Measurements from ENCODE around the gene BACE1.
A peak's percentile ranks its signal among the peaks of the same experiment; 100 is the strongest.

The BACE1 gene

DNA sequence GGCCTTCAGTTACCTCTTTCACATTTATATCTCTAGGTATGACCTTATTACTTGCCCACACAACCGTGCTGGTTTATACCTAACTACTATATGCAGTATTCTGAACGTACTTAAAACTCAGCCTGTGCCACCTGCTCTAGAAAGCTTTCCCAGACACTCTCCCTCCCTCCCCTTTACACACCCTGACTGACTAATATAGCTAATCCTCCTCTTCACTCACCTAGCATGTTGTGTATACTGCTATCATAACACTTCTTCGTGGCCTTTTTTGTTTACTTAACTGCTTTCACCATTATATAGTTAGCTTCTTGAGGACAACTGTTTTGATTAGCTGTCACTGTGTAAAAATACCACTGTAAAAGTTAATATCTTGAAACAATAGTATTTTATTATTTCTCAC, 60.1 kb downstream of the BACE1 start:
- H3K4me3 ChIP-seq (ENCODE audit: low read depth, low read length) = no peak overlapping the region
- TF ChIP-seq, protein P1, sequence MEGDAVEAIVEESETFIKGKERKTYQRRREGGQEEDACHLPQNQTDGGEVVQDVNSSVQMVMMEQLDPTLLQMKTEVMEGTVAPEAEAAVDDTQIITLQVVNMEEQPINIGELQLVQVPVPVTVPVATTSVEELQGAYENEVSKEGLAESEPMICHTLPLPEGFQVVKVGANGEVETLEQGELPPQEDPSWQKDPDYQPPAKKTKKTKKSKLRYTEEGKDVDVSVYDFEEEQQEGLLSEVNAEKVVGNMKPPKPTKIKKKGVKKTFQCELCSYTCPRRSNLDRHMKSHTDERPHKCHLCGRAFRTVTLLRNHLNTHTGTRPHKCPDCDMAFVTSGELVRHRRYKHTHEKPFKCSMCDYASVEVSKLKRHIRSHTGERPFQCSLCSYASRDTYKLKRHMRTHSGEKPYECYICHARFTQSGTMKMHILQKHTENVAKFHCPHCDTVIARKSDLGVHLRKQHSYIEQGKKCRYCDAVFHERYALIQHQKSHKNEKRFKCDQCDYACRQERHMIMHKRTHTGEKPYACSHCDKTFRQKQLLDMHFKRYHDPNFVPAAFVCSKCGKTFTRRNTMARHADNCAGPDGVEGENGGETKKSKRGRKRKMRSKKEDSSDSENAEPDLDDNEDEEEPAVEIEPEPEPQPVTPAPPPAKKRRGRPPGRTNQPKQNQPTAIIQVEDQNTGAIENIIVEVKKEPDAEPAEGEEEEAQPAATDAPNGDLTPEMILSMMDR (IDR thresholded peaks at IDR 0.05; ENCODE audit: insufficient read depth, low read length, missing control alignments) = no peak
- CTCF ChIA-PET = interaction anchor here (0.8 to 2.0 kb wide), 2 partner anchors 10 to 13 kb away, joined by 4 to 8 read pairs; no protein-coding TSS in a partner anchor
- DNase-seq (ENCODE audit: low read depth, low spot score) = no peak
- POLR2A ChIA-PET = no interaction called here

DNA sequence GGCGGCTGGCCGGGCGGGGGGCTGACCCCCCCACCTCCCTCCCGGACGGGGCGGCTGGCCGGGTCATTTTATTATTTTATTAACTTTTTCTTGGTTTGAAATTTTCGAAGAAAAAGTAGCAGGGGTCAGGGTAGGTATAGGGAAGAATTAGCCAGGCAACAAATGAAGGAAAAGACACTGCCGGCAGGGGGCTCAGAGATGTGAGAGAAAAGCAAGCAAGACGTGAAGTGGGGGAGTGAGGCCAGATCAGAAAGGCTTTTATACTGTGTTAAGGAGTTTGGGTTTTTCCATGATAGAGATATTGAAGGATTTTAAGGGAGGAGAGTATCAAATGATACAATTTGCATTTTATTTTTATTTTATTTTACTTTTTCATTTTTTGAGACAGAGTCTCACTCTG, 64.5 kb downstream of the BACE1 start:
- DNase-seq (ENCODE audit: low read depth, low spot score) = no peak
- no peak overlapping the region for H3K4me3 ChIP-seq (ENCODE audit: low read depth, low read length)
- POLR2A ChIA-PET = no interaction called here
- CTCF ChIA-PET = no interaction called here
- TF ChIP-seq, protein P1 (IDR thresholded peaks at IDR 0.05; ENCODE audit: insufficient read depth, low read length, missing control alignments) = no peak

DNA sequence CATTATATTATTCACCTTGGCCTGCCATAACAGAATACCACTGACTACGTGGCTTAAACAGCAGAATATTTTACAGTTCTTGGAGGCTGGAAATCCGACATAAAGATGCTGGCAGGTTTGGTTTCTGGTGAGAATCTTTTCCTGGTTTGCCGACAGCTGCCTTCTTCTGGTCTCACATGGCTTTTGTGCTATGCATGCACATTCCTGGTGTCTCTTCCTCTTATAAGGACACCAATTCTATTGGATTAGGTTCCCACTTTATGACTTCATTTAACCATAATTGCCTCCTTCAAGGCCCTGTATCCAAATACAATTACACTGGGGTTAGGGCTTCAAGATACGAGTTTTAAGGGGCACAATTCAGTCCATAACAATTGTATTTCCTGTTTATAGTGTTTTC, 66.5 kb downstream of the BACE1 start:
- TF ChIP-seq, protein P1 (IDR thresholded peaks at IDR 0.05; ENCODE audit: insufficient read depth, low read length, missing control alignments) = no peak
- CTCF ChIA-PET = no interaction called here
- H3K4me3 ChIP-seq (ENCODE audit: low read depth, low read length) = no peak overlapping the region
- POLR2A ChIA-PET = no interaction called here
- no peak for DNase-seq (ENCODE audit: low read depth, low spot score)

DNA sequence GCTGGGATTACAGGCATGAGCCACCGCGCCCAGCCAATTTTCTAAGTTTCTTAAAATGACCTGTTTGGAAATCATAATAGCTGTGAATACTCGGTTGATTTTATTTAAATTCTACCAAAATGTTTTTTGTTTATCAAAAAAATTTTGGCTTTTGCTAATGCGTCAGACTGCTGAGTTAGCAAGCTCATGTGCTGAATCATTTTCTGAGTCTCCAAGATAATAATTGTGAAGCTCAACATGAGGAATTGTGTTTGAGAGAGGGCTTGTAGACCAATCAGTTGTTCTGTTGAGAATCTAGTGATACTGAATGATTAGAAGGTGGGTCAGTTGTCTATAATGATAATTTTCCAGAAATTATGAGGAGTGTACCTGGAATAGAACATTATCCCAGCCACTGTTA, 67.7 kb downstream of the BACE1 start:
- CTCF ChIA-PET = interaction anchor here (1.1 kb wide), 1 partner anchor 17 kb away, joined by 3 read pairs; the partner anchor contains the start of gene PCSK7
- POLR2A ChIA-PET = no interaction called here
- DNase-seq (ENCODE audit: low read depth, low spot score) = no peak
- no peak overlapping the region for H3K4me3 ChIP-seq (ENCODE audit: low read depth, low read length)
- TF ChIP-seq, protein P1 (IDR thresholded peaks at IDR 0.05; ENCODE audit: insufficient read depth, low read length, missing control alignments) = no peak

DNA sequence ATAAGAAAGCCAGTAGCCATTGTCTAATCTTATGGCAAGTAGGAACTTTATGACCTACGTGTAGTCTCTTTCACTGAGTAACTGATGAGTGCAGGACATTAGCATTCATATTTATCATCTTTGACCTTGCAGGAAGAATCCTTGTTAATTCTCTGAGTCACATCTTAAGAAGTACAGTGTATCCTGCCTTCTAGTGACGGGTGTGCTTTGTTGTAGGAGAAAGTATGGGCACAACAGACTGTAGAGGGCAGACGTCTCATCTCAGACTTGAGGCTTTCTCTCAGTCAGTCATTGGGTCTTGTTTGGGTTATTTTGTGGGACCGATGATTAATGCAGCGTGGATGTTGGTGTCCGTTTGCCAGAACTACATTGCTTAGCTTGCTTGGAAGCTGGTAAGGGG, 76.8 kb downstream of the BACE1 start:
- peak; percentile 92 for DNase-seq (ENCODE audit: low read depth, low spot score)
- ChIA-PET POLR2A (interaction anchor here (0.6 kb wide), 1 partner anchor 65 kb away, joined by 3 read pairs; no protein-coding TSS in a partner anchor), CTCF (interaction anchor here (0.8 to 2.1 kb wide), 16 partner anchors 8 to 150 kb away, joined by 3 to 9 read pairs (median 4); partner anchors contain the start of genes BACE1, CEP164 and PCSK7)
- H3K4me3 ChIP-seq (ENCODE audit: low read depth, low read length) = no peak overlapping the region
- TF ChIP-seq, protein P1 (IDR thresholded peaks at IDR 0.05; ENCODE audit: insufficient read depth, low read length, missing control alignments) = peak; percentile 77

DNA sequence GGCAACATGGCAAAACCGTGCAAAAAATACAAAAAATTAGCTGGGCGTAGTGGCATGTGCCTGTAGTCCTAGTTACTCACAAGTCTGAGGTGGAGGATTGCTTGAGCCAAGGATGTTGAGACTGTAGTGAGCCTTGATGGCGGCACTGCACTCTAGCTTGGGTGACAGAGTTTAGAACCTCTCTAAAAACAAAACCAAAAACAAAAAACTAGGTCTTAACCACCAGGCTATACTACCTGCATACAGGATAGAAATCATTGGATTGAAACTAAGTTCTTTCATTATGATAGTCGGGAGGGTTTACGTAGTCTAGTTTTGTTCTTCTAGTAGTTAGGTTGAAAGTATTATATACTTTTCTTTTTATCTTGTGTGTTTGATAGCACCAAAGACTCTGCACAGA, 77.8 kb downstream of the BACE1 start:
- DNase-seq (ENCODE audit: low read depth, low spot score) = no peak
- POLR2A ChIA-PET = no interaction called here
- H3K4me3 ChIP-seq (ENCODE audit: low read depth, low read length) = no peak overlapping the region
- CTCF ChIA-PET = interaction anchor here (0.6 to 1.8 kb wide), 8 partner anchors 8 to 580 kb away, joined by 3 to 10 read pairs (median 4); no protein-coding TSS in a partner anchor
- TF ChIP-seq, protein P1 (IDR thresholded peaks at IDR 0.05; ENCODE audit: insufficient read depth, low read length, missing control alignments) = no peak

Data from AG04449 (cell line).